Ishikawa (cell line): ENCODE results near the gene BICC1.

Source experiments
- CEBPB ChIP-seq: IDR thresholded peaks from 2 replicates; pipeline ENCODE4 v1.6.1; 2012
- CREB1 ChIP-seq: IDR thresholded peaks from 2 replicates; pipeline ENCODE4 v1.6.1; 2012; ENCODE audit warnings: low read depth
- EGR1 ChIP-seq: IDR thresholded peaks from 2 replicates; pipeline ENCODE4 v1.6.1; 2012
- EP300 ChIP-seq: IDR thresholded peaks from 2 replicates; pipeline ENCODE4 v1.6.1; 2012; ENCODE audit warnings: borderline replicate concordance
- FOXM1 ChIP-seq: IDR thresholded peaks from 2 replicates; pipeline ENCODE4 v1.6.1; 2012; ENCODE audit warnings: low read depth, borderline replicate concordance
- MAX ChIP-seq: IDR thresholded peaks from 2 replicates; pipeline ENCODE4 v1.6.1; 2012
- NFIC ChIP-seq: IDR thresholded peaks from 2 replicates; pipeline ENCODE4 v1.6.1; 2012
- RAD21 ChIP-seq: IDR thresholded peaks from 2 replicates; pipeline ENCODE4 v1.6.1; 2012; ENCODE audit warnings: low read depth
- REST ChIP-seq: IDR thresholded peaks from 2 replicates; pipeline ENCODE4 v1.6.1; 2012; ENCODE audit warnings: low read depth, mild to moderate bottlenecking
- TAF1 ChIP-seq: IDR thresholded peaks from 2 replicates; pipeline ENCODE4 v1.6.1; 2012; ENCODE audit warnings: low read depth, mild to moderate bottlenecking
- TCF12 ChIP-seq: IDR thresholded peaks from 2 replicates; pipeline ENCODE4 v1.6.1; 2012; ENCODE audit warnings: low read depth
- TEAD4 ChIP-seq: IDR thresholded peaks from 2 replicates; pipeline ENCODE4 v1.6.1; 2012
- USF1 ChIP-seq: IDR thresholded peaks from 2 replicates; pipeline ENCODE4 v1.6.1; 2012
- YY1 ChIP-seq: IDR thresholded peaks from 2 replicates; pipeline ENCODE4 v1.6.1; 2012; ENCODE audit warnings: low read depth
- ZBTB7A ChIP-seq: IDR thresholded peaks from 2 replicates; pipeline ENCODE4 v1.6.1; 2012; ENCODE audit warnings: low read depth

The BICC1 gene

GRCh38 chr10:58608826-58609531, 96.3 kb downstream of the BICC1 start:
- TF ChIP-seq REST, result no peak
- no peak for TF ChIP-seq TAF1
- no peak for TF ChIP-seq FOXM1
- no peak for TF ChIP-seq CREB1
- TF ChIP-seq RAD21, result no peak
- no peak for TF ChIP-seq USF1
- no peak for TF ChIP-seq ZBTB7A
- TF ChIP-seq TEAD4, result no peak
- no peak for TF ChIP-seq EP300
- no peak for TF ChIP-seq YY1
- TF ChIP-seq TCF12, result no peak
- TF ChIP-seq EGR1, result no peak
- no peak for TF ChIP-seq CEBPB
- TF ChIP-seq NFIC, result no peak
- no peak for TF ChIP-seq MAX

GRCh38 chr10:58609532-58610150, 97.0 kb downstream of the BICC1 start:
- TF ChIP-seq RAD21 (no peak), YY1 (no peak), EGR1 (no peak), NFIC (no peak), TCF12 (no peak), TAF1 (no peak), USF1 (no peak), ZBTB7A (no peak), CEBPB (no peak)

GRCh38 chr10:58615237-58615935, 102.7 kb downstream of the BICC1 start:
- TF ChIP-seq TAF1, result no peak
- no peak for TF ChIP-seq YY1

- TF ChIP-seq FOXM1 (no peak), TEAD4 (peak; percentile 40; the same call in 1 of the 2 replicates), YY1 (no peak), USF1 (peak; percentile 92), EP300 (peak; percentile 77; the same call in 1 of the 2 replicates), MAX (peak; percentile 92), NFIC (peak; percentile 96), TCF12 (peak; percentile 80), ZBTB7A (no peak)
These were observed 105.5 kb downstream of the BICC1 start for GRCh38 chr10:58618158-58618676.

GRCh38 chr10:58621379-58622077, 108.9 kb downstream of the BICC1 start:
- TF ChIP-seq TCF12 (no peak), MAX (no peak), EGR1 (no peak), USF1 (no peak), NFIC (no peak), REST (no peak), FOXM1 (no peak), CREB1 (no peak), YY1 (no peak), EP300 (no peak), RAD21 (no peak), CEBPB (no peak), TEAD4 (no peak), ZBTB7A (no peak), TAF1 (no peak)
